ENCODE results near the gene PCGF6. TPM values are rescaled to one million over a fixed set of nuclear protein-coding genes. Genes with fewer than 3 reads are reported as not detected.

The PCGF6 gene
- total RNA-seq, 2 experiments from 2014 or later, result 13.9 to 15.1 TPM

Other genes starting within 250 kb of the PCGF6 start
- gene NT5C2, start 157.9 kb downstream of the PCGF6 start, total RNA-seq, result 10 to 100 TPM; 71.8 to 74.0 TPM
- under 1 TPM in 1 of 2 experiments, not detected in 1; 0.13 TPM for gene RPEL1, start 105.3 kb downstream of the PCGF6 start, total RNA-seq
- gene INA, start 74.0 kb downstream of the PCGF6 start, total RNA-seq, result under 1 TPM; 0.08 to 0.13 TPM
- gene TAF5, start 16.8 kb upstream of the PCGF6 start, total RNA-seq, result 10 to 100 TPM; 13.1 to 13.2 TPM
- gene ATP5MK, start 45.3 kb upstream of the PCGF6 start, total RNA-seq, result 100 to 1,000 TPM; 299 to 315 TPM
- 10 to 100 TPM; 38.9 to 39.6 TPM for gene PDCD11, start 45.5 kb upstream of the PCGF6 start, total RNA-seq
- 100 to 1,000 TPM; 135 to 138 TPM for gene CALHM2, start 101.2 kb upstream of the PCGF6 start, total RNA-seq
- under 1 TPM; 0.58 to 0.73 TPM for gene CALHM1, start 107.8 kb upstream of the PCGF6 start, total RNA-seq
- under 1 TPM; 0.48 to 0.53 TPM for gene CALHM3, start 128.1 kb upstream of the PCGF6 start, total RNA-seq
- gene NEURL1, start 142.6 kb upstream of the PCGF6 start, total RNA-seq, result 1 to 10 TPM in 1 of 2 experiments, under 1 TPM in 1; 0.98 to 1.1 TPM